ENCODE data around the gene SSTR4. TPM values are rescaled to one million over a fixed set of nuclear protein-coding genes. Genes with fewer than 3 reads are reported as not detected.

SSTR4 gene
- total and polyA plus RNA-seq, 2 of the 13 experiments (the other 11 are each of a cell fraction or from before 2014, with no cell fraction given) = not detected

DNA sequence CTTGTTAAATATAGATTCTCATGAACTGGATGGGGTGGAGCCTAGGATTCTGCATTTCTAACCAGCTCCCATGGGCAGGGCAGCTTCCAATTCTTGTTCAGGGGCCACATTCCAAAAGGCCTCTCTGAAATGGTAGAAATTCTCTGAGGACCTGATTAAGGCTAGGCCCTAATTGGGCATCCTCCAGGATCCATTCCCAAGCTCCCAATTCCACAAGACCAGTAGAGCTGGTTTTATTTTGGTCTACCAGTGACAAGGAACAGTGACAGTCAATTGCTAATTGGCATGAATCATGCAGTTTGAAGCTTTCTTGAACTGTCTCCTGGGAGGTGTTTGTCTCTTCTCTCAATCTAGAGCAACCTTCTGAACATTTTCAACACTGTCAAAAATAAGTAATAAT, 11.3 kb downstream of the SSTR4 start:
- Histone ChIP-seq H3K27me3 (ENCODE audit: control insufficient read depth in 1 of 2, insufficient read depth in 2 of 2, low read length in 2 of 2) (peaks cover 3 to 30% of the 10 kb centered on the region in 2 experiments; a peak in 3 of 5 replicates), H3K9ac (ENCODE audit: insufficient read depth, low read depth, low read length) (no peak overlapping the region), H3K79me2 (ENCODE audit: insufficient read depth, low read length) (no peaks in the 10 kb centered on the region), H3K4me2 (ENCODE audit: low read depth, low read length) (no peak overlapping the region), H2AFZ (ENCODE audit: low read length) (no peak overlapping the region), H3K36me3 (replicated peaks in 1 of 2; ENCODE audit: control insufficient read depth in 1 of 2, insufficient read depth in 2 of 2, low read length in 2 of 2) (no peaks in the 10 kb centered on the region), H3K27ac (ENCODE audit: extremely low read length, insufficient read depth, low read length) (no peak overlapping the region), H3K4me1 (ENCODE audit: insufficient read depth, low read length) (no peaks in the 10 kb centered on the region), H4K20me1 (ENCODE audit: insufficient read depth, low read length) (no peaks in the 10 kb centered on the region), H3K4me3 (replicated peaks in 1 of 3; ENCODE audit: insufficient read depth in 1 of 3, low read depth in 2 of 3, low read length in 3 of 3) (no peak overlapping the region), H3K9me3 (ENCODE audit: low read length) (no peaks in the 10 kb centered on the region)
- in situ Hi-C loops (cut with HindIII; ENCODE audit: extremely low pct_ligation_motif_present, low pct_unique_long_range_greater_than_20kb) (no loop called here), intact Hi-C loops (cut with micrococcal nuclease; ENCODE audit: unreplicated experiment) (no loop called here)
- TF ChIP-seq THAP11 (CRISPR knock-in tag; IDR thresholded peaks at IDR 0.05) = no peak
- no peak for TF ChIP-seq PCBP2 (optimal IDR thresholded peaks at IDR 0.05; ENCODE audit: low read depth, low read length, poor library complexity, severe bottlenecking)
- no peak for TF ChIP-seq GMEB2 (CRISPR knock-in tag; IDR thresholded peaks at IDR 0.05; ENCODE audit: low read depth)
- ChIA-PET CTCF (ENCODE audit: low intra/inter-chr PET ratio, low total read pairs) (no interaction called here), POLR2A (no interaction called here)
- DNase-seq (ENCODE audit: low spot score) (no peak), FAIRE-seq (no peak), ATAC-seq (no peak)
- BruUV-seq (replicated peaks) = no TSS peak

DNA sequence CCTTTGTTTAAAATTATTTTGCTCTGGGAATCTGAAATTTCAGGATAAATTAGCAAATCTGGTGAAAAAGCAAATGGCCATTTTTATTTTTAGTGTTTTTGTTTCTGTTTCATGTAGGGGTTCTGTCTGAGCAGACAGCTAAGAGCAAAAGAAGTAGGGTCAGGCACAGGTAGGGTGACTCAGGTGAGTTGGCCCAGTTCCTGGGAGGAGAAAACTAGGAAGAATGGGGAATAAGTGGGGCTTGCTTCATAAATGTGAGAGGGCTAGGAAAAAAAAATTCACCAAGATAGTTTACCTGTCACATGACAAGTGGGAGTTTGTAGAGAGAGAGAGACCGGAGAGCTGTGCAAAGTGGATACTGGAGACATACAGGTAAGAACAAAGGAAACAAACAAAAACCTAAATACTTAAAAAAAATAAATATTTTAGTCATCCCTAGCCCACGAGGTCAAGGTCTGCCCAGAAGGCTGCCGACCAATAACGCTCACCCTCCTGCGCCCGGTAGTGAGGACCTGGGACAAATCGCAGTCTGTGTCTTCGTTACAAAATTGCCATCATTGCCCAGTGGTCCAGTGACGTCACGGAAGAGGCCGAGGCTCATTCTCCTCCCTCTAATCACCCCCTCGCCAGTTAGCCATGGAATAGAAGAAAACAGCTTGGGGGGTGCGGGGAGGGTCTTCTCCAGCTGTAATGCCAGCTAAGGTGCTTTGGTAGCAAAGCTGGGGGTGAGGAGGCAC, 12.1 kb downstream of the SSTR4 start:
- TF ChIP-seq ATF7 (IDR thresholded peaks at IDR 0.05) = peak; percentile 65
- no peak for TF ChIP-seq ATF7 (CRISPR knock-in tag; IDR thresholded peaks at IDR 0.05)
- TF ChIP-seq SPEN (CRISPR knock-in tag; IDR thresholded peaks at IDR 0.05; ENCODE audit: low read depth) = no peak
- TF ChIP-seq CREB1 (IDR thresholded peaks at IDR 0.05) = peak; percentile 98
- TF ChIP-seq CREB1 (CRISPR knock-in tag; IDR thresholded peaks at IDR 0.05) = no peak
- TF ChIP-seq ZNF326 (CRISPR knock-in tag; IDR thresholded peaks at IDR 0.05; ENCODE audit: borderline replicate concordance) = no peak
- TF ChIP-seq, protein P1, sequence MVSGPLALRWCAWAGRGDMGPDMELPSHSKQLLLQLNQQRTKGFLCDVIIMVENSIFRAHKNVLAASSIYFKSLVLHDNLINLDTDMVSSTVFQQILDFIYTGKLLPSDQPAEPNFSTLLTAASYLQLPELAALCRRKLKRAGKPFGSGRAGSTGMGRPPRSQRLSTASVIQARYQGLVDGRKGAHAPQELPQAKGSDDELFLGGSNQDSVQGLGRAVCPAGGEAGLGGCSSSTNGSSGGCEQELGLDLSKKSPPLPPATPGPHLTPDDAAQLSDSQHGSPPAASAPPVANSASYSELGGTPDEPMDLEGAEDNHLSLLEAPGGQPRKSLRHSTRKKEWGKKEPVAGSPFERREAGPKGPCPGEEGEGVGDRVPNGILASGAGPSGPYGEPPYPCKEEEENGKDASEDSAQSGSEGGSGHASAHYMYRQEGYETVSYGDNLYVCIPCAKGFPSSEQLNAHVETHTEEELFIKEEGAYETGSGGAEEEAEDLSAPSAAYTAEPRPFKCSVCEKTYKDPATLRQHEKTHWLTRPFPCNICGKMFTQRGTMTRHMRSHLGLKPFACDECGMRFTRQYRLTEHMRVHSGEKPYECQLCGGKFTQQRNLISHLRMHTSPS (CRISPR knock-in tag; IDR thresholded peaks at IDR 0.05; ENCODE audit: low read depth) = no peak
- no peak overlapping the region for H3K4me3 ChIP-seq (replicated peaks in 1 of 3; ENCODE audit: insufficient read depth in 1 of 3, low read depth in 2 of 3, low read length in 3 of 3)
- ATAC-seq (no peak), DNase-seq (ENCODE audit: low spot score) (no peak), FAIRE-seq (no peak)
- in situ Hi-C loops (cut with HindIII; ENCODE audit: extremely low pct_ligation_motif_present, low pct_unique_long_range_greater_than_20kb) = no loop called here
- peaks cover 3 to 27% of the 10 kb centered on the region in 2 experiments; a peak in 4 of 5 replicates for H3K27me3 ChIP-seq (ENCODE audit: control insufficient read depth in 1 of 2, insufficient read depth in 2 of 2, low read length in 2 of 2)
- 42% methylated on average over 13 of the region's 13 CpGs for WGBS (ENCODE audit: low lambda C conversion rate)
- H2AFZ ChIP-seq (ENCODE audit: low read length) = no peak overlapping the region
- H3K9me3 ChIP-seq (ENCODE audit: low read length) = no peaks in the 10 kb centered on the region
- H3K36me3 ChIP-seq (replicated peaks in 1 of 2; ENCODE audit: control insufficient read depth in 1 of 2, insufficient read depth in 2 of 2, low read length in 2 of 2) = no peaks in the 10 kb centered on the region
- H3K4me2 ChIP-seq (ENCODE audit: low read depth, low read length) = no peak overlapping the region
- no peaks in the 10 kb centered on the region for H4K20me1 ChIP-seq (ENCODE audit: insufficient read depth, low read length)
- ChIA-PET CTCF (ENCODE audit: low intra/inter-chr PET ratio, low total read pairs) (no interaction called here), POLR2A (no interaction called here)
- BruUV-seq (replicated peaks) = no TSS peak
- no peaks in the 10 kb centered on the region for H3K4me1 ChIP-seq (ENCODE audit: insufficient read depth, low read length)
- no peak overlapping the region for H3K9ac ChIP-seq (ENCODE audit: insufficient read depth, low read depth, low read length)
- intact Hi-C loops (cut with micrococcal nuclease; ENCODE audit: unreplicated experiment) = no loop called here
- no peak overlapping the region for H3K27ac ChIP-seq (ENCODE audit: extremely low read length, insufficient read depth, low read length)
- no peaks in the 10 kb centered on the region for H3K79me2 ChIP-seq (ENCODE audit: insufficient read depth, low read length)

Measured in HepG2 (cell line).